ENCODE results near the gene TPSAB1.
"Not testable (repeated sequence)": the region's sequence is repeated elsewhere in the genome, so short reads cannot be mapped to it uniquely, and the experiment has no call there.

DNA sequence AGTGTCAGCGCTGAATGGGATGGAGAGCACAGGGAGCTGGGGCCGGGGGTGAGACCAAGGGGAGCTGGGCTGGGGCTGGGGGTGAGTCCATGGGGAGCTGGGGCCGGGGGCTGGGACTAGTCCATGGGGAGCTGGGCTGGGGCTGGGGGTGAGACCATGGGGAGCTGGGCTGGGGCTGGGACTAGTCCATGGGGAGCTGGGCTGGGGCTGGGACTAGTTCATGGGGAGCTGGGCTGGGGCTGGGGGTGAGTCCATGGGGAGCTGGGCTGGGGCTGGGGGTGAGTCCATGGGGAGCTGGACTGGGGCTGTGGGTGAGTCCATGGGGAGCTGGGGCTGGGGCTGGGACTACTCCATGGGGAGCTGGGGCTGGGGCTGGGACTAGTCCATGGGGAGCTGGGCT is 14.3 kb downstream of the TPSAB1 start:
- not testable (repeated sequence) for TF ChIP-seq CTCF (conservative IDR thresholded peaks at IDR 0.05; ENCODE audit: low read length); EZH2phosphoT487 (IDR thresholded peaks at IDR 0.05; ENCODE audit: borderline replicate concordance)
